ENCODE results near the gene CCDC157.

CCDC157 gene

DNA sequence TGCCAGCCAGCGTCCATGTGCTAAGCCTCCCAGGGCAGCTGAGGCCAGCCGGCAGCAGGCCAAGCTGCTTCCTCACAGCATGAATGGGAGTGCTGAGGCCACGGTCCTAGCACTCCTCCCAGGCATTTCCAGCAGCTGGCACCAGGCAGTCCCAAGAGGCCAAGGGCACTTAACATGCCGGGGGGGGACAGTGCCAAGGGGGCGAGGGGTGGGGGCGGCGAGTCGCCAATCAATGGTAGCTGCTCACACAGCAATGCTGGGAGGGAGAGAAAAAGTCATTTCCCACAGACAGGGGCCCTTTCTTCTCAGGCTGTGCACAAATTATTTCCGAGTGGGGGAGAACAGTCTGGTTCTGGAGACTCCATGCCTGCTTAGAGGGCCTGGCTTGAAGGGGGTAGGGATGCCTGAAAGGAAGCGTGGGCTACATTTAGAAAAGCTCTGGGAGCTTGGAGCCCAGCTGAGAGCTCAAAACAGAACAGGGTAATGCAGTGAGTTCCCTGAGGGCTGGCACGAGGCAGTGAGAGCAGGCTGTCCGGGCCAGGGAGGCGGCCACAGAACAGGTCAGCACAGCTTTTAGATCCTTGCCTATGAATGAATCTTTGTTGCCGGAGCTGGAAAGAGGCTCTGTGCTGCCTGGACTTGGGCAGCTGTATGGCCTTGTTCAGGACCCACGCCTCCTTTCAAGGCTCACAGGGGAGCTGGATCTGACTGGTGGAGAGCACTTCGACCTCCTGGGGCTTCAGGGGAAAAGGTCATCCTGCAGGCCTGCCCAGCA lies 15.7 kb upstream of the CCDC157 start:
- no peak overlapping the region for H3K27ac ChIP-seq (ENCODE audit: low read depth, low read length)
- H3K79me2 ChIP-seq (ENCODE audit: control insufficient read depth, low read length), result no peaks in the 10 kb centered on the region
- no peak overlapping the region for H3K4me2 ChIP-seq (ENCODE audit: low read length)
- H3F3A ChIP-seq (ENCODE audit: control insufficient read depth, insufficient read depth), result no peaks in the 10 kb centered on the region
- H3K4me1 ChIP-seq (ENCODE audit: control insufficient read depth, low read length), result no peaks in the 10 kb centered on the region
- TF ChIP-seq, protein P1, sequence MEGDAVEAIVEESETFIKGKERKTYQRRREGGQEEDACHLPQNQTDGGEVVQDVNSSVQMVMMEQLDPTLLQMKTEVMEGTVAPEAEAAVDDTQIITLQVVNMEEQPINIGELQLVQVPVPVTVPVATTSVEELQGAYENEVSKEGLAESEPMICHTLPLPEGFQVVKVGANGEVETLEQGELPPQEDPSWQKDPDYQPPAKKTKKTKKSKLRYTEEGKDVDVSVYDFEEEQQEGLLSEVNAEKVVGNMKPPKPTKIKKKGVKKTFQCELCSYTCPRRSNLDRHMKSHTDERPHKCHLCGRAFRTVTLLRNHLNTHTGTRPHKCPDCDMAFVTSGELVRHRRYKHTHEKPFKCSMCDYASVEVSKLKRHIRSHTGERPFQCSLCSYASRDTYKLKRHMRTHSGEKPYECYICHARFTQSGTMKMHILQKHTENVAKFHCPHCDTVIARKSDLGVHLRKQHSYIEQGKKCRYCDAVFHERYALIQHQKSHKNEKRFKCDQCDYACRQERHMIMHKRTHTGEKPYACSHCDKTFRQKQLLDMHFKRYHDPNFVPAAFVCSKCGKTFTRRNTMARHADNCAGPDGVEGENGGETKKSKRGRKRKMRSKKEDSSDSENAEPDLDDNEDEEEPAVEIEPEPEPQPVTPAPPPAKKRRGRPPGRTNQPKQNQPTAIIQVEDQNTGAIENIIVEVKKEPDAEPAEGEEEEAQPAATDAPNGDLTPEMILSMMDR (IDR thresholded peaks at IDR 0.05; ENCODE audit: low read depth, low read length, poor library complexity, severe bottlenecking), result no peak
- TF ChIP-seq EZH2phosphoT487 (IDR thresholded peaks at IDR 0.05; ENCODE audit: borderline replicate concordance, low read length), result no peak
- H3K36me3 ChIP-seq (ENCODE audit: control insufficient read depth, low read length), result peaks cover 98% of the 10 kb centered on the region
- no peaks in the 10 kb centered on the region for H3K9me3 ChIP-seq (ENCODE audit: control insufficient read depth, insufficient read depth, low read length)
- no peaks in the 10 kb centered on the region for H3K9me2 ChIP-seq (replicated peaks; ENCODE audit: control insufficient read depth, low read length)
- no peak overlapping the region for H3K4me3 ChIP-seq (ENCODE audit: low read length)
- H3K27me3 ChIP-seq (ENCODE audit: control insufficient read depth, low read length), result no peaks in the 10 kb centered on the region
- H4K20me1 ChIP-seq (ENCODE audit: control insufficient read depth, insufficient read depth, low read depth, low read length), result no peaks in the 10 kb centered on the region; the same call in 1 of the 2 replicates

- Histone ChIP-seq H3K4me2 (ENCODE audit: low read length) (no peak overlapping the region), H3K27ac (ENCODE audit: low read depth, low read length) (no peak overlapping the region), H3K9me2 (replicated peaks; ENCODE audit: control insufficient read depth, low read length) (no peaks in the 10 kb centered on the region), H4K20me1 (ENCODE audit: control insufficient read depth, insufficient read depth, low read depth, low read length) (no peaks in the 10 kb centered on the region; the same call in 1 of the 2 replicates), H3K9me3 (ENCODE audit: control insufficient read depth, insufficient read depth, low read length) (no peaks in the 10 kb centered on the region), H3K36me3 (ENCODE audit: control insufficient read depth, low read length) (peaks cover 97% of the 10 kb centered on the region), H3K27me3 (ENCODE audit: control insufficient read depth, low read length) (no peaks in the 10 kb centered on the region), H3K79me2 (ENCODE audit: control insufficient read depth, low read length) (peaks cover 22% of the 10 kb centered on the region), H3F3A (ENCODE audit: control insufficient read depth, insufficient read depth) (no peaks in the 10 kb centered on the region), H3K4me3 (ENCODE audit: low read length) (no peak overlapping the region), H3K4me1 (ENCODE audit: control insufficient read depth, low read length) (no peaks in the 10 kb centered on the region)
- TF ChIP-seq, protein P1 (IDR thresholded peaks at IDR 0.05; ENCODE audit: low read depth, low read length, poor library complexity, severe bottlenecking), result no peak
- TF ChIP-seq EZH2phosphoT487 (IDR thresholded peaks at IDR 0.05; ENCODE audit: borderline replicate concordance, low read length), result no peak
Observed at GRCh38 chr22:30344447-30345200, 12.2 kb upstream of the CCDC157 start.

GRCh38 chr22:30347255-30347892 lies 9.4 kb upstream of the CCDC157 start:
- Histone ChIP-seq H3K36me3 (ENCODE audit: control insufficient read depth, low read length) (peaks cover 94% of the 10 kb centered on the region), H3K9me3 (ENCODE audit: control insufficient read depth, insufficient read depth, low read length) (no peaks in the 10 kb centered on the region), H3K4me1 (ENCODE audit: control insufficient read depth, low read length) (no peaks in the 10 kb centered on the region), H4K20me1 (ENCODE audit: control insufficient read depth, insufficient read depth, low read depth, low read length) (no peaks in the 10 kb centered on the region; the same call in 1 of the 2 replicates), H3K27me3 (ENCODE audit: control insufficient read depth, low read length) (no peaks in the 10 kb centered on the region), H3F3A (ENCODE audit: control insufficient read depth, insufficient read depth) (no peaks in the 10 kb centered on the region), H3K4me3 (ENCODE audit: low read length) (no peak overlapping the region), H3K79me2 (ENCODE audit: control insufficient read depth, low read length) (peaks cover 47% of the 10 kb centered on the region), H3K9me2 (replicated peaks; ENCODE audit: control insufficient read depth, low read length) (no peaks in the 10 kb centered on the region), H3K27ac (ENCODE audit: low read depth, low read length) (no peak overlapping the region), H3K4me2 (ENCODE audit: low read length) (no peak overlapping the region)
- TF ChIP-seq, protein P1 (IDR thresholded peaks at IDR 0.05; ENCODE audit: low read depth, low read length, poor library complexity, severe bottlenecking), result no peak
- no peak for TF ChIP-seq EZH2phosphoT487 (IDR thresholded peaks at IDR 0.05; ENCODE audit: borderline replicate concordance, low read length)

Measured in DOHH2 (cell line).